ENCODE measurements around the gene GRHL1. TPM values are rescaled to one million over a fixed set of nuclear protein-coding genes. Genes with fewer than 3 reads are reported as not detected.
A peak's percentile ranks its signal among the peaks of the same experiment; 100 is the strongest.

The GRHL1 gene
- total RNA-seq, 1 experiment from 2014 or later = 1.2 TPM

DNA sequence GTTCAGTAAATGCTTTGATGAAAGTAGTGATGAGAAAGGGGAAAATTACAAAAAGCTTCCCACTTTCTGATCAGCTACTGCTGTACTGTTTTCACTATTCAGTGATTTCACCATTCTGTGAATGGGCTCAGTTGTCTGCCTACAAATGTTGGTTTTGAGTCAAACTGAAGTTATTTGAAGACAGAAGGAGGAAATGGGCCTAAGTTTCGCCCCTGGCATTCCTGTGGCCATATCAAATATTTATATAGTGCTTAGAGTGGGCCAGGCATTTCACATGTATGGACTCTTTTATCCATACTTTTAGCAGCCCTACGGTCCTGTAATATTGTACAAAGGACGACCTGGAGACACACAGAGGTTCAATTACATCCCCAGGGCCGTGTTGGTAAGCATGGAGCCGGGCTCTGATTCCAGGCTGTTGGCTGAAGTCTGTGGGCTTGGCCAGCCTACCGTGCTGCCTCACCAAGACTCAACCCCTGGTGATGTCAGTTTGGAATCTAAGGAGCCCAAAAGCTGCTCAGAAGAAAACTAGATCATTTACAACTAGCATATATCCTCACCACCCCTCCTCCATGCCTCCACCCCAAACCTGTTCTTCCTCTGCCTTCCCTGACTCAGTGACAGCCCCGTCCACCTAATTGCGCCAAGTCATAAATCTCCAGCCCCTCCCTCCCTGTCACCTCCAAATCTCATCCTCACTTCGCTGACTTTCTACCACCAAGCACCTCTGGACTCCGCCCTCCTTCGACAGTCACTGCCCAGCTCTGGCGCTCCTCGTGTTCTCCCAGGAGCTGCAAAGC lies 10.1 kb upstream of the GRHL1 start:
- DNase-seq = no peak
- no peak overlapping the region for H3K4me3 ChIP-seq (ENCODE audit: insufficient read depth, low read depth, low read length)
- H3K27me3 ChIP-seq (ENCODE audit: control insufficient read depth, insufficient read depth, low read length) = no peaks in the 10 kb centered on the region
- no peaks in the 10 kb centered on the region for H3K36me3 ChIP-seq (replicated peaks; ENCODE audit: control insufficient read depth, insufficient read depth, low read length)

- H3K27me3 ChIP-seq (ENCODE audit: control insufficient read depth, insufficient read depth, low read length) = no peaks in the 10 kb centered on the region
- DNase-seq = peak; percentile 38
- H3K4me3 ChIP-seq (ENCODE audit: insufficient read depth, low read depth, low read length) = no peak overlapping the region
- H3K36me3 ChIP-seq (replicated peaks; ENCODE audit: control insufficient read depth, insufficient read depth, low read length) = no peaks in the 10 kb centered on the region
Measured at GRCh38 chr2:9941996-9942390, 9.5 kb upstream of the GRHL1 start.

- no peaks in the 10 kb centered on the region for H3K36me3 ChIP-seq (replicated peaks; ENCODE audit: control insufficient read depth, insufficient read depth, low read length)
- no peak overlapping the region for H3K4me3 ChIP-seq (ENCODE audit: insufficient read depth, low read depth, low read length)
- H3K27me3 ChIP-seq (ENCODE audit: control insufficient read depth, insufficient read depth, low read length) = peaks cover 3% of the 10 kb centered on the region; the same call in 1 of the 2 replicates
- no peak for DNase-seq
Measured at GRCh38 chr2:9944330-9944758, 7.1 kb upstream of the GRHL1 start.

- Histone ChIP-seq H3K27me3 (ENCODE audit: control insufficient read depth, insufficient read depth, low read length) (peaks cover 15% of the 10 kb centered on the region), H3K36me3 (replicated peaks; ENCODE audit: control insufficient read depth, insufficient read depth, low read length) (no peaks in the 10 kb centered on the region), H3K4me3 (ENCODE audit: insufficient read depth, low read depth, low read length) (no peak overlapping the region)
- DNase-seq = no peak
Measured at GRCh38 chr2:9945596-9945995, 5.9 kb upstream of the GRHL1 start.

GRCh38 chr2:9946076-9946475 lies 5.4 kb upstream of the GRHL1 start:
- no peaks in the 10 kb centered on the region for H3K36me3 ChIP-seq (replicated peaks; ENCODE audit: control insufficient read depth, insufficient read depth, low read length)
- H3K4me3 ChIP-seq (ENCODE audit: insufficient read depth, low read depth, low read length) = no peak overlapping the region
- H3K27me3 ChIP-seq (ENCODE audit: control insufficient read depth, insufficient read depth, low read length) = peaks cover 20% of the 10 kb centered on the region
- no peak for DNase-seq

DNA sequence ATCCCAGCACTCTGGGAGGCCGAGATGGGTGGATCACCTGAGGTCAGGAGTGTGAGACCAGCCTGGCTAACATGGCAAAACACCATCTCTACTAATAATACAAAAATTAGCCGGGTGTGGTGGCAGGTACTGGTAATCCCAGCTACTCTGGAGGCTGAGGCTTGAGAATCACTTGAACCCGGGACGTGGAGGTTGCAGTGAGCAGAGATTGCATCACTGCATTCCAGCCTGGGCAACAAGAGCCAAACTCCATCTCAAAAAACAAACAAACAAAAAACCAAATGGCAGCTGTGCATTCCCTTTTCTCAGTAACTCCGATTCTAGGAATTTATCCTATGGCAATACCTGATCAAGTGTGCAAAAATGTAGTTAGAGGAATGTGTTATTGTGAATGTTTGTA lies 4.7 kb upstream of the GRHL1 start:
- Histone ChIP-seq H3K27me3 (ENCODE audit: control insufficient read depth, insufficient read depth, low read length) (peaks cover 20% of the 10 kb centered on the region), H3K36me3 (replicated peaks; ENCODE audit: control insufficient read depth, insufficient read depth, low read length) (no peaks in the 10 kb centered on the region), H3K4me3 (ENCODE audit: insufficient read depth, low read depth, low read length) (no peak overlapping the region)
- no peak for DNase-seq

DNA sequence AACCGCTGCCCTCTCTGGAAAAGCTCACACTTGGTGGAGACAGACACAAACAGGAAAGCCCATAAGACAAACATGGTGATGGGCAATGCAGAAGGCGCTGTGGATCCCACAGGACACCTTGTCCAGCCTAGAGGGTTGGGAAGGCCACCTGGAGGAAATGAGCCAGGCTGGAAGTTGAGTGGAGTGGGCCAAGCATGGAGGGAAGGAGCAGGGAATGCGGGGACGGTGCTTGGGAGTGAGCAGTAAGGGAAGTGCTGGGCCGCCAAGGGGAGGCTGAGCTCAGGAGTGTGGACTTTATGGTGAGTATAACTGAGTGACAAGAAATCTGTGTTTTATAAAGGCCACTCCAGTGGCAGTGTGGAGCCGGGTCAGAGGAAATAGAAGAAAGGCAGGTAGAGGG lies 2.8 kb upstream of the GRHL1 start:
- H3K4me3 ChIP-seq (ENCODE audit: insufficient read depth, low read depth, low read length) = no peak overlapping the region
- no peak for DNase-seq
- H3K36me3 ChIP-seq (replicated peaks; ENCODE audit: control insufficient read depth, insufficient read depth, low read length) = no peaks in the 10 kb centered on the region
- peaks cover 34% of the 10 kb centered on the region for H3K27me3 ChIP-seq (ENCODE audit: control insufficient read depth, insufficient read depth, low read length)

DNA sequence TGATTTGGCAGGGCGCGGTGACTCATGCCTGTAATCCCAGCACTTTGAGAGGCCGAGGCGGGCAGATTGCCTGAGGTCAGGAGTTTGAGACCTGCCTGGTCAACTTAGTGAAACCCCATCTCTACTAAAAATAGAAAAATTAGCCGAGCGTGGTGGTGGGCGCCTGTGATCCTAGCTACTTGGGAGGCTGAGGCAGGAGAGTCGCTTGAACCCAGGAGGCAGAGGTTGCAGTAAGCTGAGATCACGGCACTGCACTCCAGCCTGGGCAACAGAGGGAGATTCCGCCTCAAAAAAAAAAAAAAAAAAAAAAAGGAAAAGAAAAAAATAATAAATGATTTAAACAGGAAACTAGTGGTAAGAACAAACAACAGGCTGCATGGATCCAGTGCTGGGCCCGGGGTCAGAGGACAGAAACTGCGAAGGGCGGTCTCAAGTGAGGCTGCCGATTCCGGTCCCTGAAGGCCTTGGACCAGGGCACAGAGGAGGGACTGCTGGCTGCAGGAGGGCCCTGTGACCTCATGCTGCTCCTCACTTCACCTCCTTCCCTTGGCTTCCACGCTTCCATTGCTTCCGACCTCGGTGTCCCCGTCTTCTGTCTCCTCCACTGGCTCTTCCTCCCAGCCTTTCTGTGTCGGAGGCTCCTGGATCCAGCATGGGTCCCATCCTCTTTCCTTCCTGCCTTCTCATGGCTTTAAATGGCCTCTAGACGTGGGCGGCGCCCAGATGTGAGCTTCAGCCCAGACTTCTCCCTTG lies 2.1 kb upstream of the GRHL1 start:
- Histone ChIP-seq H3K36me3 (replicated peaks; ENCODE audit: control insufficient read depth, insufficient read depth, low read length) (no peaks in the 10 kb centered on the region), H3K27me3 (ENCODE audit: control insufficient read depth, insufficient read depth, low read length) (peaks cover 36% of the 10 kb centered on the region), H3K4me3 (ENCODE audit: insufficient read depth, low read depth, low read length) (no peak overlapping the region)
- DNase-seq = no peak

DNA sequence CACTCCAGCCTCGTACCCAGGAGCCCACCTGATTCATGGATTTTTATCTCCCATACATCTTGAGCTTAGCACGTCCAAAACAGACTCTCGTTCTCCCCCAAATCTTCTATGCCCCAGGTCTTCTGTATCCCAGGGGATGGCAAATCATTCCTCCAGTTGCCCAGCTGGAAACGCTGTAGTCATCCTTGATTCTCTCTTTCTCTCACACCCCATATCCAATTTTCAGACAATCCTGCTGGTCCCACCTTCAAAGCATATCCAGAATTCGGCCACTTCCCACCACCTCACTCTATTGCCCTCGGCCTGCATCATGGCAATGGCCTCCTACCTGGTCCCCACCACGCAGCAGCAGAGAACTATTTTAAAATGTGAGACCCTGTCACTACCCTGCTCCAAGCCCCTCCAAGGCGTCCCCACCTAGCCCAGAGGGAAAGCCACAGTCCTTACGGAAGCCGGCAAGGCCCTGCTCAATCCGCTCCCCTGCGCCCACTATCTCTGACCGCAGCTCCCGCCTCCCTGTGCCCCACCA lies 1.4 kb upstream of the GRHL1 start:
- no peak for DNase-seq
- H3K27me3 ChIP-seq (ENCODE audit: control insufficient read depth, insufficient read depth, low read length) = peaks cover 36% of the 10 kb centered on the region
- H3K36me3 ChIP-seq (replicated peaks; ENCODE audit: control insufficient read depth, insufficient read depth, low read length) = no peaks in the 10 kb centered on the region
- peak overlapping the region; percentile 61 for H3K4me3 ChIP-seq (ENCODE audit: insufficient read depth, low read depth, low read length)

- no peak for DNase-seq
- peaks cover 36% of the 10 kb centered on the region for H3K27me3 ChIP-seq (ENCODE audit: control insufficient read depth, insufficient read depth, low read length)
Measured at GRCh38 chr2:9950521-9951271, 797 bp upstream of the GRHL1 start.

DNA sequence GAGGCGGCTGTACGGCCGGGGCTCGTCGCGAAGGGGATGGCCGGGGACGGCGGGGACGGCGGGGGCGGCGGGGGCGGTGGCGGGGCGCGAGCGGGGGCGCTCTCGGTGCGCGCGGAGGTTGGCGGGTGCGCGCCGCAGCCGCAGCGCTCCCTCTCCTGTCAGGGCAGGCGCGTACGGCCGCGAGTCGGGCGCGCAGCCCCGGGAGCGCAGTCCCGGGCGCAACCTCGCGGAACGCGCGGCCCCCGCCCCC lies 296 bp upstream of the GRHL1 start:
- Histone ChIP-seq H3K4me3 (ENCODE audit: insufficient read depth, low read depth, low read length) (peak overlapping the region; percentile 61), H3K36me3 (replicated peaks; ENCODE audit: control insufficient read depth, insufficient read depth, low read length) (no peaks in the 10 kb centered on the region), H3K27me3 (ENCODE audit: control insufficient read depth, insufficient read depth, low read length) (peaks cover 36% of the 10 kb centered on the region)
- no peak for DNase-seq

More at GRCh38 chr2:9950521-9951271, 797 bp upstream of the GRHL1 start:
- Histone ChIP-seq H3K4me3 (ENCODE audit: insufficient read depth, low read depth, low read length) (peak overlapping the region; percentile 61), H3K36me3 (replicated peaks; ENCODE audit: control insufficient read depth, insufficient read depth, low read length) (no peaks in the 10 kb centered on the region)

DNA sequence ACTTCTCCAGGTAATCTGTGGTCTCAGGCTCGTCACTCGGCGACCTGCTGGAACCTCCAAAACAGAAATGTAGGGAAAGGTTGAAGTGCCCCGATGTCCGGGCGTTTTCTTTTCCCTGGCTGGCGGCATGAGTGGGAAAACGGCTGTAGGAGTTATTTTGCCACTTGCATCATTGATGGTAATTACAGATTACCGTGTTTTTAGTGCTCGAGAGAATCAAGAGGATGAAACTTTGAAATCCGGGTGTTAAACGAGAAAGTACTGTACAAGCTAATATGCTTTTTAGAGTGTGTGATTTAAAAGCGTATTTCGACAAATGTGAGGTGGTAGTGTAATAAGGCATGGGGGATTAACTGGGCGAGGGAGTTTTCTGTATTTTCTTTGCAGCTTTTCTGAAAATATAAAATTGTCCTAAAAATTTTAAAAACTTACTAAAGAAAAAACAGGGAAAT lies 819 bp downstream of the GRHL1 start:
- Histone ChIP-seq H3K4me3 (ENCODE audit: insufficient read depth, low read depth, low read length) (peak overlapping the region; percentile 54), H3K27me3 (ENCODE audit: control insufficient read depth, insufficient read depth, low read length) (peaks cover 36% of the 10 kb centered on the region), H3K36me3 (replicated peaks; ENCODE audit: control insufficient read depth, insufficient read depth, low read length) (no peaks in the 10 kb centered on the region)
- DNase-seq = no peak

GRCh38 chr2:9952856-9953503 lies 1.5 kb downstream of the GRHL1 start:
- Histone ChIP-seq H3K36me3 (replicated peaks; ENCODE audit: control insufficient read depth, insufficient read depth, low read length) (no peaks in the 10 kb centered on the region), H3K4me3 (ENCODE audit: insufficient read depth, low read depth, low read length) (no peak overlapping the region), H3K27me3 (ENCODE audit: control insufficient read depth, insufficient read depth, low read length) (peaks cover 36% of the 10 kb centered on the region)
- DNase-seq = no peak

DNA sequence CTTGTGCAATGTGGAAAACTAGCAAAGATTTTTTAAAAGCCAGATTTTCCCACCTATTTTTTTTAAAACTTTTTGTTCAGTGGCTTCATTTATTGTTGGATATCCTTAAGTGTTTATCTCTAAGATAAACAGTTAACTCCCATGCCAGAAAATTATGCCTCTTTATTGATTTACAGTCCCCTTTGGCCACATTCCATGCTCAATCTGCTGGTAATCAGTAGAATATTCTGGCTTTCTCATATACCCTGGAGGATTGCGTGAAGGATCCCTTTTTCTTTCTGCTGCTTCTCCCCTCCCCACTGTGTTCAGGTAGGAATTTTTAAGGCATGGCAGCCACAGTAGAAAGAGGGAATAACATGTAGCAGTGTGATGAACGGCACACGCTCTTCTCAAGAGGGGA lies 2.6 kb downstream of the GRHL1 start:
- Histone ChIP-seq H3K36me3 (replicated peaks; ENCODE audit: control insufficient read depth, insufficient read depth, low read length) (no peaks in the 10 kb centered on the region), H3K27me3 (ENCODE audit: control insufficient read depth, insufficient read depth, low read length) (peaks cover 33% of the 10 kb centered on the region), H3K4me3 (ENCODE audit: insufficient read depth, low read depth, low read length) (no peak overlapping the region)
- no peak for DNase-seq
